GM12878 (cell line): ENCODE data around the gene ACSL3. TPM values are rescaled to one million over a fixed set of nuclear protein-coding genes. Genes with fewer than 3 reads are reported as not detected.

Experiments
- ATAC-seq: fragments of 200-7000 bp; cut with Tn5 transposase; 3 replicates; pipeline ENCODE4 v1.9.1; 2020; ENCODE audit warnings: mild to moderate bottlenecking, moderate library complexity
- BruUV-seq: library from RNA; stranded (reverse); fragments of 400-500 nt; replicated peaks from 2 replicates; lab custom pipeline; 2021; lab: Mats Ljungman, UMichigan
- CTCF ChIA-PET: fragments of 300-600 bp; sonication (Branson Sonifier 250); formaldehyde crosslinking; extraction: SDS; loops from one replicate; lab custom pipeline; 2021; ENCODE audit warnings: inconsistent platforms; lab: Yijun Ruan, JAX
- POLR2A ChIA-PET: fragments of 350-600 bp; formaldehyde crosslinking; extraction: SDS; loops from one replicate; lab custom pipeline; 2021; ENCODE audit warnings: inconsistent platforms; lab: Charles Lee
- RAD21 ChIA-PET: fragments of 300-600 bp; sonication (Branson Sonifier 250); formaldehyde crosslinking; loops from one replicate; lab custom pipeline; 2023; ENCODE audit warnings: antibody characterized with exemption; ENCODE audit not compliant: unreplicated experiment; lab: Charles Lee
- SMC1A ChIA-PET: fragments of 300-600 bp; sonication (Branson Sonifier 250); formaldehyde crosslinking; loops from one replicate; lab custom pipeline; 2023; ENCODE audit not compliant: unreplicated experiment, uncharacterized antibody; lab: Charles Lee
- DNase-seq: peaks from one replicate; pipeline ENCODE4 v3.0.0-alpha.2; 2011; ENCODE audit warnings: low read depth, low spot score
- FAIRE-seq: peaks from 3 replicates; lab custom pipeline; 2011; peaks lifted over from hg19 to GRCh38; lab: Jason Lieb, UNC
- H2AFZ ChIP-seq: 2 replicates; pipeline ENCODE4 v1.6.0; 2011; ENCODE audit warnings: low read depth, low read length, control low read depth; ENCODE audit not compliant: control insufficient read depth
- H3K27ac ChIP-seq: 2 replicates; pipeline ENCODE4 v1.5.1; 2011; ENCODE audit warnings: control low read depth; ENCODE audit not compliant: control insufficient read depth, insufficient read depth
- H3K27me3 ChIP-seq, 2 experiments: replicated peaks in 1 of 2; 2 replicates each; pipeline versions ENCODE4 v1.6.0 to v1.6.1; 2011; ENCODE audit warnings: low read length in 1 of 2; ENCODE audit not compliant: control insufficient read depth in 2 of 2, insufficient read depth in 2 of 2
- H3K36me3 ChIP-seq, 2 experiments: 2 replicates each; pipeline ENCODE4 v1.5.1; 2011; ENCODE audit warnings: low read length in 1 of 2; ENCODE audit not compliant: control insufficient read depth in 2 of 2, insufficient read depth in 2 of 2
- H3K4me1 ChIP-seq: 2 replicates; pipeline ENCODE4 v1.6.1; 2011; ENCODE audit warnings: mild to moderate bottlenecking, low read length, moderate library complexity, mixed read lengths; ENCODE audit not compliant: control insufficient read depth, insufficient read depth
- H3K4me2 ChIP-seq: 2 replicates; pipeline ENCODE4 v1.6.0; 2011; ENCODE audit warnings: control low read depth; ENCODE audit not compliant: control insufficient read depth, insufficient read depth
- H3K4me3 ChIP-seq: fragments of 200-600 bp; sonication (generic); 2 replicates; pipeline ENCODE4 v1.5.1; 2016
- H3K79me2 ChIP-seq: 2 replicates; pipeline ENCODE4 v1.6.0; 2011; ENCODE audit warnings: low read length; ENCODE audit not compliant: control insufficient read depth, insufficient read depth
- H3K9ac ChIP-seq: 2 replicates; pipeline ENCODE4 v1.8.0; 2011; ENCODE audit warnings: low read length, control low read depth, mixed read lengths; ENCODE audit not compliant: control insufficient read depth, insufficient read depth
- H3K9me3 ChIP-seq: replicated peaks from 3 replicates; pipeline ENCODE4 v1.5.1; 2011; ENCODE audit warnings: mild to moderate bottlenecking, low read length; ENCODE audit not compliant: control insufficient read depth, insufficient read depth
- H4K20me1 ChIP-seq: 2 replicates; pipeline ENCODE4 v1.6.0; 2011; ENCODE audit not compliant: control insufficient read depth, insufficient read depth
- BCLAF1 ChIP-seq: fragments of 450-650 bp; IDR thresholded peaks from 2 replicates; pipeline ENCODE4 v1.6.1; 2017; ENCODE audit warnings: antibody characterized with exemption, mild to moderate bottlenecking, moderate library complexity
- BHLHE40 ChIP-seq, 2 experiments: fragments of 450-650 bp in 1 of 2; IDR thresholded peaks; 2 replicates each; pipeline ENCODE4 v1.6.1; 2011 to 2017; ENCODE audit warnings: low read depth in 2 of 2, borderline replicate concordance in 1 of 2, improper control_type of control experiment in 1 of 2, low read length in 1 of 2, mild to moderate bottlenecking in 1 of 2
- CBFB ChIP-seq: IDR thresholded peaks from 2 replicates; pipeline ENCODE4 v1.6.1; 2016; ENCODE audit warnings: antibody characterized with exemption, low read depth
- CHD1 ChIP-seq: IDR thresholded peaks from 2 replicates; pipeline ENCODE4 v1.6.1; 2012; ENCODE audit warnings: low read depth, low read length, improper control_type of control experiment
- CHD2 ChIP-seq: IDR thresholded peaks from 2 replicates; pipeline ENCODE4 v1.6.1; 2011; ENCODE audit warnings: low read depth, low read length, improper control_type of control experiment, borderline replicate concordance
- E2F4 ChIP-seq: IDR thresholded peaks from 2 replicates; pipeline ENCODE4 v1.6.1; 2012; ENCODE audit warnings: low read depth, low read length, improper control_type of control experiment
- JUNB ChIP-seq: IDR thresholded peaks from 2 replicates; pipeline ENCODE4 v1.6.1; 2016; ENCODE audit warnings: antibody characterized with exemption, mild to moderate bottlenecking
- MTA3 ChIP-seq: IDR thresholded peaks from 2 replicates; pipeline ENCODE4 v1.6.1; 2012; ENCODE audit warnings: low read length, inconsistent platforms, borderline replicate concordance
- MYB ChIP-seq: fragments of 150-350 bp; IDR thresholded peaks from 2 replicates; pipeline ENCODE4 v1.6.1; 2014; ENCODE audit warnings: mild to moderate bottlenecking, low read depth, low read length, borderline replicate concordance
- NBN ChIP-seq: fragments of 450-650 bp; IDR thresholded peaks from 2 replicates; pipeline ENCODE4 v1.6.1; 2016
- NFXL1 ChIP-seq: fragments of 450-650 bp; IDR thresholded peaks from 2 replicates; pipeline ENCODE4 v1.6.1; 2017; ENCODE audit warnings: antibody characterized with exemption, mild to moderate bottlenecking, borderline replicate concordance
- PML ChIP-seq: IDR thresholded peaks from 2 replicates; pipeline ENCODE4 v1.6.1; 2012; ENCODE audit warnings: low read length, inconsistent platforms
- POU2F2 ChIP-seq: IDR thresholded peaks from 3 replicates; pipeline ENCODE4 v1.6.1; 2011; ENCODE audit warnings: low read depth, mild to moderate bottlenecking, low read length, borderline replicate concordance
- RELA ChIP-seq: fragments of 450-650 bp; IDR thresholded peaks from 2 replicates; pipeline ENCODE4 v1.8.0; 2014; ENCODE audit warnings: borderline replicate concordance; ENCODE audit not compliant: partially characterized antibody
- SREBF2 ChIP-seq: IDR thresholded peaks from 2 replicates; pipeline ENCODE4 v1.6.1; 2012; ENCODE audit warnings: mild to moderate bottlenecking, low read length
- SRF ChIP-seq, 2 experiments: IDR thresholded peaks; 2 replicates each; pipeline ENCODE4 v1.6.1; 2011; ENCODE audit warnings: low read depth in 2 of 2, low read length in 2 of 2, mild to moderate bottlenecking in 1 of 2, moderate library complexity in 1 of 2
- TBL1XR1 ChIP-seq: IDR thresholded peaks from 2 replicates; pipeline ENCODE4 v1.6.1; 2012; ENCODE audit warnings: low read depth, low read length, improper control_type of control experiment
- TCF7 ChIP-seq: IDR thresholded peaks from 2 replicates; pipeline ENCODE4 v1.6.1; 2014; ENCODE audit warnings: antibody characterized with exemption, borderline replicate concordance
- WRNIP1 ChIP-seq: IDR thresholded peaks from 2 replicates; pipeline ENCODE4 v1.6.1; 2011; ENCODE audit warnings: low read depth, low read length, improper control_type of control experiment, borderline replicate concordance
- WGBS: methylation state at CpG from one replicate; pipeline ENCODE4 v1.1.6; 2016; ENCODE audit warnings: low lambda C conversion rate; ENCODE audit not compliant: insufficient replicate concordance, insufficient coverage; ENCODE audit errors: missing lambda C conversion rate; 5-methylcytosine and 5-hydroxymethylcytosine counted together
- in situ Hi-C: fragments of 300-500 bp; cut with MboI; formaldehyde crosslinking; loops from 9 replicates; pipeline ENCODE4 v1.14.3; 2018; ENCODE audit warnings: mixed read lengths
- intact Hi-C: fragments of 100-400 bp; cut with micrococcal nuclease; formaldehyde crosslinking; loops from one replicate; pipeline ENCODE4 v1.14.2; 2022; ENCODE audit not compliant: unreplicated experiment
- polyA plus RNA-seq, 11 experiments: library from polyadenylated mRNA; depleted of rRNA in 4 of 11; unstranded in 6 of 11; stranded (reverse) in 5 of 11; fragments of >200 nt; fragmentation: Nextera tagmentation in 4 of 11; fragmentation: Illumina TruSeq in 1 of 11; extraction: Ambion mirVana in 4 of 11; extraction: Trizol in 1 of 11; gene quantifications; 1 replicate in 1 of 11; 2 replicates in 10 of 11; pipeline versions ENCODE4 v1.2.1 to v1.2.3, GENCODE V29; 2011 to 2016; ENCODE audit warnings: inconsistent platforms in 2 of 11, missing spikeins in 2 of 11, low read depth in 1 of 11
- total RNA-seq, 4 experiments: library from RNA; depleted of rRNA in 3 of 4; stranded (reverse); fragments of >200 nt in 3 of 4; fragmentation: Illumina TruSeq in 1 of 4; extraction: Trizol in 1 of 4; gene quantifications; 2 replicates each; pipeline versions ENCODE4 v1.2.1 to v1.2.3, GENCODE V29; 2013 to 2021

ACSL3 gene
- total and polyA plus RNA-seq, 10 of the 15 experiments (the other 5 are each of a cell fraction or from before 2014, with no cell fraction given) = 15.6 to 83.9 (median 56.7) TPM

GRCh38 chr2:222882484-222882928 lies 21.7 kb downstream of the ACSL3 start:
- ChIA-PET CTCF (interaction anchor here (1.8 to 2.0 kb wide), 2 partner anchors 20 to 21 kb away, joined by 3 to 7 read pairs; no protein-coding TSS in a partner anchor), POLR2A (interaction anchor here (0.6 kb wide), 1 partner anchor 28 kb away, joined by 3 read pairs; no protein-coding TSS in a partner anchor)
- no peak overlapping the region for H2AFZ ChIP-seq
- 98% methylated on average over 4 of the region's 6 CpGs for WGBS
- BruUV-seq = no TSS peak
- TF ChIP-seq RELA (no peak), MTA3 (no peak), BCLAF1 (no peak), MYB (no peak), WRNIP1 (no peak), POU2F2 (no peak), TBL1XR1 (no peak), BHLHE40 (IDR thresholded peaks at IDR 0.05; ENCODE audit: borderline replicate concordance in 1 of 2, low read depth in 2 of 2, low read length in 1 of 2) (no peak), PML (no peak), TCF7 (no peak), NBN (no peak), JUNB (no peak), CHD1 (no peak), SREBF2 (no peak), NFXL1 (no peak), CHD2 (no peak), E2F4 (no peak), CBFB (no peak), SRF (IDR thresholded peaks at IDR 0.05; ENCODE audit: low read depth in 2 of 2, low read length in 2 of 2) (no peak)
- TF ChIP-seq, all 136 proteins: peak for 0
- H3K79me2 ChIP-seq = peaks cover 10% of the 10 kb centered on the region
- H3K4me2 ChIP-seq = no peak overlapping the region
- no peak for DNase-seq
- ChIA-PET RAD21 (no interaction called here), SMC1A (interaction anchor here (1.1 to 1.4 kb wide), 2 partner anchors 25 to 174 kb away, joined by 3 to 4 read pairs; no protein-coding TSS in a partner anchor)
- no peaks in the 10 kb centered on the region for H3K36me3 ChIP-seq
- H4K20me1 ChIP-seq = no peaks in the 10 kb centered on the region
- no peak overlapping the region for H3K27ac ChIP-seq
- no peak for ATAC-seq
- no peaks in the 10 kb centered on the region for H3K9me3 ChIP-seq
- no peak overlapping the region for H3K4me3 ChIP-seq
- H3K4me1 ChIP-seq = no peaks in the 10 kb centered on the region
- in situ Hi-C loops (no loop called here), intact Hi-C loops (no loop called here)
- no peaks in the 10 kb centered on the region for H3K27me3 ChIP-seq
- H3K9ac ChIP-seq = no peak overlapping the region
- FAIRE-seq = no peak
